ENCODE measurements around the gene HOXC5. TPM values are rescaled to one million over a fixed set of nuclear protein-coding genes. Genes with fewer than 3 reads are reported as not detected.
"Not testable (repeated sequence)": the region's sequence is repeated elsewhere in the genome, so short reads cannot be mapped to it uniquely, and the experiment has no call there.

The HOXC5 gene
- total and polyA plus RNA-seq, 4 donors, result 3.8 to 3.9 TPM; not detected in 2

- H3K9me3 ChIP-seq (ENCODE audit: control insufficient read depth, low read length), result no peaks in the 10 kb centered on the region
- H3K36me3 ChIP-seq (ENCODE audit: control insufficient read depth in 1 of 2, insufficient read depth in 2 of 2, low read length in 1 of 2), result no peaks in the 10 kb centered on the region
- no peak overlapping the region for H3K27ac ChIP-seq (ENCODE audit: low read depth in 1 of 2, low read length in 2 of 2)
- intact Hi-C loops (cut with DNase I), result no loop called here
- WGBS, 2 donors, result 66 to 71% methylated on average over 6 of the region's 6 CpGs
- ATAC-seq (ENCODE audit: low FRiP score) (no peak), DNase-seq (no peak)
- no peak overlapping the region for H3K4me3 ChIP-seq (ENCODE audit: low read length in 2 of 2)
- no peaks in the 10 kb centered on the region for H3K4me1 ChIP-seq (ENCODE audit: control insufficient read depth in 1 of 2, insufficient read depth in 2 of 2, low read length in 2 of 2)
- peaks cover 0 to 5% of the 10 kb centered on the region in 2 donors for H3K27me3 ChIP-seq (ENCODE audit: control insufficient read depth in 1 of 2, insufficient read depth in 2 of 2, low read length in 1 of 2)
Measured at GRCh38 chr12:54075409-54075808, 42.6 kb downstream of the HOXC5 start.

DNA sequence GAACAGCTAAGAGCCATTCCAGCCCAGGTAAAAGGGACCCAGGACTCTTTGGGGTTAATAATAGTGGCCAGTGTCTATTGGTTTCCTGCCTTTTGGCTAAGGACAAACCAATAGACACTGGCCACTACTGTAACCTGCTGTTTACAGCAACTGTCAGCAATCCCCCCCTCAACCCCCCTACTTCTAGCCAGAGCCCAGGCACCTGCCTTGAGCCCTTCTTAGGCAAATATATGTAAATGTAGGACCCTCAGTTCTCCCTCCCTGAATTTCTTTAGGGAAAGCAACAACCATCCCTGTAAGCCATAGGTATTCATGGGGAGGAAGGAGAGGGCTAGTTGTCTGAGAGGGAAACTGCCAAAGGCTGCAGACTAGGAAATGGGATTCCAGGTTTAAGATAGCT is 43.1 kb downstream of the HOXC5 start:
- H3K4me1 ChIP-seq (ENCODE audit: control insufficient read depth in 1 of 2, insufficient read depth in 2 of 2, low read length in 2 of 2), result no peaks in the 10 kb centered on the region
- no peak overlapping the region for H3K27ac ChIP-seq (ENCODE audit: low read depth in 1 of 2, low read length in 2 of 2)
- intact Hi-C loops (cut with DNase I), result no loop called here
- H3K27me3 ChIP-seq (ENCODE audit: control insufficient read depth in 1 of 2, insufficient read depth in 2 of 2, low read length in 1 of 2), result peaks cover 0 to 2% of the 10 kb centered on the region in 2 donors
- no peak overlapping the region for H3K4me3 ChIP-seq (ENCODE audit: low read length in 2 of 2)
- H3K9me3 ChIP-seq (ENCODE audit: control insufficient read depth, low read length), result no peaks in the 10 kb centered on the region
- ATAC-seq (ENCODE audit: low FRiP score) (no peak), DNase-seq (no peak)
- H3K36me3 ChIP-seq (ENCODE audit: control insufficient read depth in 1 of 2, insufficient read depth in 2 of 2, low read length in 1 of 2), result no peaks in the 10 kb centered on the region

GRCh38 chr12:54077843-54078242 is 45.0 kb downstream of the HOXC5 start:
- ATAC-seq (ENCODE audit: low FRiP score); H3K36me3 ChIP-seq (ENCODE audit: control insufficient read depth in 1 of 2, insufficient read depth in 2 of 2, low read length in 1 of 2); H3K27ac ChIP-seq (ENCODE audit: low read depth in 1 of 2, low read length in 2 of 2); H3K27me3 ChIP-seq (ENCODE audit: control insufficient read depth in 1 of 2, insufficient read depth in 2 of 2, low read length in 1 of 2); DNase-seq; H3K4me3 ChIP-seq (ENCODE audit: low read length in 2 of 2); intact Hi-C loops (cut with DNase I); H3K4me1 ChIP-seq (ENCODE audit: control insufficient read depth in 1 of 2, insufficient read depth in 2 of 2, low read length in 2 of 2); H3K9me3 ChIP-seq (ENCODE audit: control insufficient read depth, low read length): not testable (repeated sequence)
- WGBS, 2 donors, result 69 to 82% methylated on average over 10 of the region's 10 CpGs

DNA sequence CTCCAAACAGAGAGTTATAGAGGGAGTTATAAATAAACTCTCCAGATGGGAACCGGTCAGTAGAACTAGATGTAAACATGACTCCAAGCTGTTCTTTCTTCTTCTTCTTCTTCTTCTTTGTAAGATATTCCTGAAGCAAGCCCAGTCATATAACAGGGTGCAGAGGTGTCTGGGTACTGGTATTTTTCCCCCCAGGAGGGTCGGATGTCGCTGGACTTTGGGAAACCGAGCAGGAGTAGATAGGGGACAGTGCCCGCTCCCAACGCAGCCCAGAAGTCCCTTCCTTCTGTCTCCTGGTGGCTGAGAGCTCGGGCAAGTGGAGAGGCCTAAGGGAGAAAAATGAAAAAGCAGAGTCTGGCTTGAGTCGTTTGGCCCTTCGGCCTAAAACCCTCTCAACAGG is 46.3 kb downstream of the HOXC5 start:
- intact Hi-C loops (cut with DNase I); H3K4me3 ChIP-seq (ENCODE audit: low read length in 2 of 2); H3K27ac ChIP-seq (ENCODE audit: low read depth in 1 of 2, low read length in 2 of 2): not testable (repeated sequence)

GRCh38 chr12:54080008-54080924 is 47.4 kb downstream of the HOXC5 start:
- intact Hi-C loops (cut with DNase I); H3K27ac ChIP-seq (ENCODE audit: low read depth in 1 of 2, low read length in 2 of 2); H3K36me3 ChIP-seq (ENCODE audit: control insufficient read depth in 1 of 2, insufficient read depth in 2 of 2, low read length in 1 of 2); H3K9me3 ChIP-seq (ENCODE audit: control insufficient read depth, low read length); H3K27me3 ChIP-seq (ENCODE audit: control insufficient read depth in 1 of 2, insufficient read depth in 2 of 2, low read length in 1 of 2); H3K4me3 ChIP-seq (ENCODE audit: low read length in 2 of 2); H3K4me1 ChIP-seq (ENCODE audit: control insufficient read depth in 1 of 2, insufficient read depth in 2 of 2, low read length in 2 of 2); ATAC-seq (ENCODE audit: low FRiP score); DNase-seq: not testable (repeated sequence)
- WGBS, 2 donors, result 75 to 86% methylated on average over 19 of the region's 19 CpGs

More for the DNA sequence above, 46.3 kb downstream of the HOXC5 start:
- DNase-seq; H3K36me3 ChIP-seq (ENCODE audit: control insufficient read depth in 1 of 2, insufficient read depth in 2 of 2, low read length in 1 of 2); ATAC-seq (ENCODE audit: low FRiP score); H3K4me1 ChIP-seq (ENCODE audit: control insufficient read depth in 1 of 2, insufficient read depth in 2 of 2, low read length in 2 of 2); H3K9me3 ChIP-seq (ENCODE audit: control insufficient read depth, low read length); H3K27me3 ChIP-seq (ENCODE audit: control insufficient read depth in 1 of 2, insufficient read depth in 2 of 2, low read length in 1 of 2): not testable (repeated sequence)
- 53 to 65% methylated on average over 9 of the region's 9 CpGs for WGBS, 2 donors

- H3K4me3 ChIP-seq (ENCODE audit: low read length in 2 of 2); intact Hi-C loops (cut with DNase I); H3K9me3 ChIP-seq (ENCODE audit: control insufficient read depth, low read length); H3K27me3 ChIP-seq (ENCODE audit: control insufficient read depth in 1 of 2, insufficient read depth in 2 of 2, low read length in 1 of 2); H3K27ac ChIP-seq (ENCODE audit: low read depth in 1 of 2, low read length in 2 of 2); H3K4me1 ChIP-seq (ENCODE audit: control insufficient read depth in 1 of 2, insufficient read depth in 2 of 2, low read length in 2 of 2); ATAC-seq (ENCODE audit: low FRiP score); DNase-seq; H3K36me3 ChIP-seq (ENCODE audit: control insufficient read depth in 1 of 2, insufficient read depth in 2 of 2, low read length in 1 of 2): not testable (repeated sequence)
- 66 to 82% methylated on average over 11 to 16 of the region's 16 CpGs for WGBS, 2 donors
Measured at GRCh38 chr12:54081053-54081514, 48.2 kb downstream of the HOXC5 start.

GRCh38 chr12:54081581-54082396 is 48.9 kb downstream of the HOXC5 start:
- H3K36me3 ChIP-seq (ENCODE audit: control insufficient read depth in 1 of 2, insufficient read depth in 2 of 2, low read length in 1 of 2); DNase-seq; intact Hi-C loops (cut with DNase I); H3K4me3 ChIP-seq (ENCODE audit: low read length in 2 of 2); H3K27ac ChIP-seq (ENCODE audit: low read depth in 1 of 2, low read length in 2 of 2); H3K27me3 ChIP-seq (ENCODE audit: control insufficient read depth in 1 of 2, insufficient read depth in 2 of 2, low read length in 1 of 2); H3K4me1 ChIP-seq (ENCODE audit: control insufficient read depth in 1 of 2, insufficient read depth in 2 of 2, low read length in 2 of 2); ATAC-seq (ENCODE audit: low FRiP score); H3K9me3 ChIP-seq (ENCODE audit: control insufficient read depth, low read length): not testable (repeated sequence)
- 65 to 82% methylated on average over 35 of the region's 35 CpGs for WGBS, 2 donors

DNA sequence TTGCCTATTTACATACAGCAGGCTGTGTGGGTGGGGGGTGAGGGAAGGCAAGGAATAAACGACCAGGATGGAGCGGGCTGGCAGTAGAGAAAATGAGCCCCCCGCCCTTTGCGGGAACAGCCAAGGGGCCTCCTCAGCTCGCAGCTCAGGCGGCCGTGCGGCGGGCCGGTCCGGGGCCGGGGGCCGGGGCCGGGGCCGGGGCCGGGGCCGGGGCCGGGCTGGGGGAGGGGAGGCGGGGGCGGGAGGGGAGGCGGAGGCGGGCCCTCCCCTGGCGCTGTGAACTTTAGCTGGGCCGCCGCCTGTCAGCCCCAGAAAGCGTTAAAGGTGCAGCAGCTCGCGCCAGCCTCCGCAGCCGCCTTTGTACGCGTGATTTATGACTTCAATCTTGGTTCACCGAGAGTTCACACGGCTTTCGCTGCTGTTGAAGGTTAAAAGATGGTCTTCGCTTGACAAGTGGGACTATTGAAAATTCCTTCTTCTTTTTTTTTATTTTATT is 49.6 kb downstream of the HOXC5 start:
- no peak for ATAC-seq (ENCODE audit: low FRiP score)
- Histone ChIP-seq H3K4me1 (ENCODE audit: control insufficient read depth in 1 of 2, insufficient read depth in 2 of 2, low read length in 2 of 2) (peaks cover 0 to 2% of the 10 kb centered on the region in 2 donors), H3K9me3 (ENCODE audit: control insufficient read depth, low read length) (no peaks in the 10 kb centered on the region), H3K27ac (ENCODE audit: low read depth in 1 of 2, low read length in 2 of 2) (no peak overlapping the region), H3K36me3 (ENCODE audit: control insufficient read depth in 1 of 2, insufficient read depth in 2 of 2, low read length in 1 of 2) (no peaks in the 10 kb centered on the region), H3K4me3 (ENCODE audit: low read length in 2 of 2) (peak overlapping the region in 1 of 2 donors; percentile 8), H3K27me3 (ENCODE audit: control insufficient read depth in 1 of 2, insufficient read depth in 2 of 2, low read length in 1 of 2) (no peaks in the 10 kb centered on the region)
- no peak for DNase-seq
- intact Hi-C loops (cut with DNase I), result no loop called here
- 8 to 11% methylated on average over 18 to 36 of the region's 36 CpGs for WGBS, 2 donors

Measured in aorta (tissue), 5 donors.